Suprapubic skin (tissue), 4 donors: ENCODE results near the gene RYR3.

Source experiments
- CTCF ChIP-seq, 2 donors: fragments of 200-600 bp in 1 of 2; fragments of 450-650 bp in 1 of 2; sonication (generic) in 1 of 2; IDR thresholded peaks; one replicate each; pipeline ENCODE4 v1.5.1; 2016 to 2019; ENCODE audit warnings: antibody characterized with exemption in 2 of 2, mild to moderate bottlenecking in 1 of 2, moderate library complexity in 1 of 2
- EP300 ChIP-seq: sonication (generic); formaldehyde crosslinking; IDR thresholded peaks from one replicate; pipeline ENCODE4 v1.6.1; 2017; ENCODE audit warnings: antibody characterized with exemption
- POLR2AphosphoS5 ChIP-seq, 3 donors: sonication (generic); formaldehyde crosslinking; IDR thresholded peaks; one replicate each; pipeline ENCODE4 v1.6.1; 2017; ENCODE audit warnings: antibody characterized with exemption in 3 of 3

GRCh38 chr15:33813891-33814290, 503.1 kb downstream of the RYR3 start:
- TF ChIP-seq CTCF (IDR thresholded peaks at IDR 0.05) (no peak), EP300 (no peak), POLR2AphosphoS5 (IDR thresholded peaks at IDR 0.05) (no peak)
